ENCODE data around the gene ZNF714.

ZNF714 gene

GRCh38 chr19:21082011-21082975, at the start of gene ZNF714:
TSS of gene ZNF714 (plus strand) at chr19:21082203. CDS start at chr19:21098269, 16,066 bp downstream.
- peak; percentile 24 to 69 for DNase-seq (ENCODE audit: low read depth in 2 of 2)

GRCh38 chr19:21045028-21045427, 37.0 kb upstream of the ZNF714 start:
- no peak for DNase-seq (ENCODE audit: low read depth in 2 of 2)

GRCh38 chr19:21046489-21046888, 35.5 kb upstream of the ZNF714 start:
- no peak for DNase-seq (ENCODE audit: low read depth in 2 of 2)

GRCh38 chr19:21047716-21048115, 34.3 kb upstream of the ZNF714 start:
- no peak for DNase-seq (ENCODE audit: low read depth in 2 of 2)

GRCh38 chr19:21052902-21053301, 29.1 kb upstream of the ZNF714 start:
- DNase-seq (ENCODE audit: low read depth in 2 of 2), result no peak

- DNase-seq (ENCODE audit: low read depth in 2 of 2), result no peak
Measured at GRCh38 chr19:21065336-21065735, 16.7 kb upstream of the ZNF714 start.

- no peak for DNase-seq (ENCODE audit: low read depth in 2 of 2)
Measured at GRCh38 chr19:21084343-21084742, 2.3 kb downstream of the ZNF714 start.

GRCh38 chr19:21087871-21088270, 5.9 kb downstream of the ZNF714 start:
- no peak for DNase-seq (ENCODE audit: low read depth in 2 of 2)

GRCh38 chr19:21092109-21092508, 10.1 kb downstream of the ZNF714 start:
- no peak for DNase-seq (ENCODE audit: low read depth in 2 of 2)

GRCh38 chr19:21094347-21095025, 12.5 kb downstream of the ZNF714 start:
- DNase-seq (ENCODE audit: low read depth in 2 of 2), result no peak

- DNase-seq (ENCODE audit: low read depth in 2 of 2), result no peak
Measured at GRCh38 chr19:21098291-21098690, 16.3 kb downstream of the ZNF714 start.

- DNase-seq (ENCODE audit: low read depth in 2 of 2), result no peak
Measured at GRCh38 chr19:21101521-21102242, 19.7 kb downstream of the ZNF714 start.

GRCh38 chr19:21109116-21109515, 27.1 kb downstream of the ZNF714 start:
- no peak for DNase-seq (ENCODE audit: low read depth in 2 of 2)

GRCh38 chr19:21110183-21110582, 28.2 kb downstream of the ZNF714 start:
- no peak for DNase-seq (ENCODE audit: low read depth in 2 of 2)

GRCh38 chr19:21115430-21115829, 33.4 kb downstream of the ZNF714 start:
- DNase-seq (ENCODE audit: low read depth in 2 of 2), result no peak

GRCh38 chr19:21117041-21117907, 35.3 kb downstream of the ZNF714 start:
- DNase-seq (ENCODE audit: low read depth in 2 of 2), result no peak

GRCh38 chr19:21126078-21126477, 44.1 kb downstream of the ZNF714 start:
- no peak for DNase-seq (ENCODE audit: low read depth in 2 of 2)

GRCh38 chr19:21127001-21127400, 45.0 kb downstream of the ZNF714 start:
- no peak for DNase-seq (ENCODE audit: low read depth in 2 of 2)

GRCh38 chr19:21127898-21128297, 45.9 kb downstream of the ZNF714 start:
- DNase-seq (ENCODE audit: low read depth in 2 of 2), result no peak

GRCh38 chr19:21128901-21129698, 47.1 kb downstream of the ZNF714 start:
- DNase-seq (ENCODE audit: low read depth in 2 of 2), result no peak

All from activated CD8-positive, alpha-beta memory T cell treated with anti-CD3 and anti-CD28 coated beads for 4 hours (primary cell).